Peyer's patch (tissue), 4 donors: Measurements from ENCODE around the gene SF3B6.

Experiments
- POLR2A ChIP-seq, 2 donors: fragments of 450-650 bp; IDR thresholded peaks; one replicate each; pipeline ENCODE4 v1.5.1; 2017; ENCODE audit warnings: antibody characterized with exemption in 2 of 2, mild to moderate bottlenecking in 2 of 2, moderate library complexity in 2 of 2
- TF ChIP-seq, protein P1 (sequence below), 6 experiments: fragments of 450-650 bp in 4 of 6; fragments of 200-600 bp in 2 of 6; sonication (generic) in 1 of 6; IDR thresholded peaks; one replicate each; pipeline ENCODE4 v1.5.1; 2017 to 2019; ENCODE audit warnings: antibody characterized with exemption in 6 of 6, mild to moderate bottlenecking in 3 of 6, moderate library complexity in 1 of 6

DNA sequence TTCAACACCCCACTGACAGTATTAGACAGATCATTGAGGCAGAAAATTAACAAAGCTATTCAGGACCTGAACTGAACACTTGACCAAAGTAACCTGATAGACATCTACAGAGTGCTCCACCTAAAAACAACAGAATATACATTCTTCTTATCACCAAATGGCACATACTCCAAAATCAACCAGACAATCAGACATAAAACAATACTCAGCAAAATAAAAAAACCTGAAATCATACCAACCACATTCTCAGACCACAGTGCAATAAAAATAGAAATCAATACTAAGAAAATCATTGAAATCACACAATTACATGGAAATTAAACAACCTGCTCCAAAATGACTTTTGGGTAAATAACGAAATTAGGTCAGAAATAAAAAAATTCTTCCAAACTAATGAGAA is 31.2 kb upstream of the SF3B6 start:
- no peak for TF ChIP-seq POLR2A (IDR thresholded peaks at IDR 0.05)
- TF ChIP-seq, protein P1, sequence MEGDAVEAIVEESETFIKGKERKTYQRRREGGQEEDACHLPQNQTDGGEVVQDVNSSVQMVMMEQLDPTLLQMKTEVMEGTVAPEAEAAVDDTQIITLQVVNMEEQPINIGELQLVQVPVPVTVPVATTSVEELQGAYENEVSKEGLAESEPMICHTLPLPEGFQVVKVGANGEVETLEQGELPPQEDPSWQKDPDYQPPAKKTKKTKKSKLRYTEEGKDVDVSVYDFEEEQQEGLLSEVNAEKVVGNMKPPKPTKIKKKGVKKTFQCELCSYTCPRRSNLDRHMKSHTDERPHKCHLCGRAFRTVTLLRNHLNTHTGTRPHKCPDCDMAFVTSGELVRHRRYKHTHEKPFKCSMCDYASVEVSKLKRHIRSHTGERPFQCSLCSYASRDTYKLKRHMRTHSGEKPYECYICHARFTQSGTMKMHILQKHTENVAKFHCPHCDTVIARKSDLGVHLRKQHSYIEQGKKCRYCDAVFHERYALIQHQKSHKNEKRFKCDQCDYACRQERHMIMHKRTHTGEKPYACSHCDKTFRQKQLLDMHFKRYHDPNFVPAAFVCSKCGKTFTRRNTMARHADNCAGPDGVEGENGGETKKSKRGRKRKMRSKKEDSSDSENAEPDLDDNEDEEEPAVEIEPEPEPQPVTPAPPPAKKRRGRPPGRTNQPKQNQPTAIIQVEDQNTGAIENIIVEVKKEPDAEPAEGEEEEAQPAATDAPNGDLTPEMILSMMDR (IDR thresholded peaks at IDR 0.05): no peak
